GM18526 (cell line): ENCODE data around the gene MFSD2B.

Experiments used
- POLR2A ChIP-seq: IDR thresholded peaks from 3 replicates; pipeline ENCODE4 v1.6.1; 2011; ENCODE audit not compliant: insufficient read length; ENCODE audit errors: extremely low read depth

The MFSD2B gene

DNA sequence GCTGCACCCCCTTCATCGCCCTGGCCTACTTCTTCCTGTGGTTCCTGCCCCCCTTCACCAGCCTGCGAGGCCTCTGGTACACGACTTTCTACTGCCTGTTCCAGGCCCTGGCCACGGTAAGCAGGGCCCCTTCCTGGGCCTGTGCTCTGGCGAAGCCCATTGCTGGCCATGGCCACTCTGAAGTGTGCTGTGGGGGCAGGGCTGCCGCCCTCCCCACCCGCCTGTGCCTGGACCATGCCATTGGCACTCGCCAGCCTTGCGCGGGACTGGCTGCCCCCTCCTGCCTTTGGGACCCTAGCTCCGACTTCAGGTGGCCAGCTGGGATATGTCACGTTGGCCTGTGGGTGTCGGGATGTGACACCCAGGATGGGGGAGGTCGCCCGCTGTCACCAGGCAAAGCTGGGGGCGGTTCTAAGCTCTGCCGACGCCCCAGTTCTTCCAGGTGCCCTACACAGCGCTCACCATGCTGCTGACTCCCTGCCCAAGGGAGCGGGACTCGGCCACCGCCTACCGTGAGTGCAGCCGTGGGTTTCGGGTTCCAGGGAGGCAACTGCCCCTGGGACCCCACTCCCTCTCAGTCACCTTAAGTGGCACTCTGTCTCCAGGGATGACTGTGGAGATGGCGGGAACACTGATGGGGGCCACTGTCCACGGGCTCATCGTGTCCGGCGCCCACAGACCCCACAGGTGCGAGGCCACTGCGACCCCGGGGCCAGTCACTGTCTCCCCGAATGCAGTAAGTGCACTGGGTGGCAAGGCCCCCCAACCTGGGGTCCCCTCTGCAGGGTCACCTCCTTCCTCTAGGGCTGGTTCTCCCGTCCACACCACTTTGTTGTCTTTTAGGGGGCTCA lies 7.2 kb downstream of the MFSD2B start:
- no peak for TF ChIP-seq POLR2A

DNA sequence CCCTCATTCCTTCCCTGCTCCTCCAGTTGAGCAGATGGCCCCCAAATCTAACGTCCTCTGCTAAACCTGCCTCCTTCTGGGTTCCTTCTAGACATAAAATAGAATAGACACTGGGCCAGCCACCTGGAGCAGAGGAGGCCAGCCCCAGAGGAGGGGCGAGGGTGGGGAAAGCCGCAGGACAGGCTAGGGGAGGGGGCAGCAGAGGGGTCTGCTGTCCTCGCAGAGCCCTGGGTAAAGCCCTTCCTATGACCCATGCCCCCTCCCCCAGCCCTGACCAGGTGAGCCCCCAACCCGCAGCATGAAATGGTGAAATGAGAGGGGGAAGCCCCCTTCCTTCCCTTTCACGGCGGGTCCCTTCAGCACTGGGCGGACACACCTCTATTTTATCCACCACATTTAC lies 7.8 kb downstream of the MFSD2B start:
- TF ChIP-seq POLR2A = no peak

DNA sequence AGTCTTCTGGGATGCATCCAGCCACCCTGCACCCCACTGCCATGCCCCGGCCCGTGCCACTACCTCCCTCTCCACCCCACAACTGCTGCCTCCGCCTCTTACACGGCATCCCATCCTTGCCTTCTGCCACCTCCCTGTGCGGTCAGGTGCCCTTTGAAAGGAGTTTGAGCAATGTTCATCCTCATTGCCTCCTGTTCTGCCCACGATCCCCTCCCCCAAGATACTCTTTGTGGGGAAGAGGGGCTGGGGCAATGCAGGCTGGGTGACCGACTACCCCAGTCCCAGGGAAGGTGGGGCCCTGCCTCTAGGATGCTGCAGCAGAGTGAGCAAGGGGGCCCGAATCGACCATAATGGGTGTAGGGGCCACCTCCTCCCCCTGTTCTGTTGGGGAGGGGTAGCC lies 8.4 kb downstream of the MFSD2B start:
- TF ChIP-seq POLR2A = no peak

DNA sequence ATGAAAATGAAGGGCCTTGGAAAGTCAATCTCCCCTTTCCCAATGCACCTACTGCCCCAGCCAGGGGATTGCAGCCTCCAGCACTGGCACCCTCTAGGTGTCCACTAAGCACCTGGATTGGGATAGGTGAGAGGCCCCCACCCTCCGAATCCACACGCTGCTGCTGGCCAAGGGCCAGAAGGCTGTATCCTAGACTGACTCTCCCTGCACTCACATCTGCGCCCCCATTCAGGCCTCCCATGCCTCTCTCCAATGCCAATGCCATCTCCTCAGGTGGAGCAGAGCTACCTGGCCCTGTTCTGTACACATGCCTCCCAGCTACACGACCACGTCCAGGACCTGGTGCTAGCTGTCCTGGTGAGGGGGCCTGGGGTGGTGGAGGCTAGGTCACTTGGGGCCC lies 9.8 kb downstream of the MFSD2B start:
- no peak for TF ChIP-seq POLR2A

DNA sequence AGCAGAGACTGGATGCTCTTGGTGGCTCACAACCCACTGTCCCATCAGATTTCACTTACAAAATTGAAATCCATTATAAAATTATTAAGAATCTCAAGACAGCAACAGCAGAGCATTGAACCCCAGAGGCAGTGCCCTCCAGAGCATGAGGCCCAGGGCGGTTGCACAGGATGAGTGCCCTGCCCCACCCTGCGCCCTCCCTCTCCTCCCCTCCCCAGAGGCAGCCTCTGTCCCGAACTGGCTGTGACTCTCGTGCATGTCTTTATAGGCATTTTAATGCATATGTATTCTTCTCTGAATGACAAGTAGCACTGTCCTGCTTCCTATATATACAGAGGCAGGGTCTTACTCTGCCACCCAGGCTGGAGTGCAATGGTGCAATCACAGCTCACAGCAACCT lies 10.4 kb downstream of the MFSD2B start:
- no peak for TF ChIP-seq POLR2A

DNA sequence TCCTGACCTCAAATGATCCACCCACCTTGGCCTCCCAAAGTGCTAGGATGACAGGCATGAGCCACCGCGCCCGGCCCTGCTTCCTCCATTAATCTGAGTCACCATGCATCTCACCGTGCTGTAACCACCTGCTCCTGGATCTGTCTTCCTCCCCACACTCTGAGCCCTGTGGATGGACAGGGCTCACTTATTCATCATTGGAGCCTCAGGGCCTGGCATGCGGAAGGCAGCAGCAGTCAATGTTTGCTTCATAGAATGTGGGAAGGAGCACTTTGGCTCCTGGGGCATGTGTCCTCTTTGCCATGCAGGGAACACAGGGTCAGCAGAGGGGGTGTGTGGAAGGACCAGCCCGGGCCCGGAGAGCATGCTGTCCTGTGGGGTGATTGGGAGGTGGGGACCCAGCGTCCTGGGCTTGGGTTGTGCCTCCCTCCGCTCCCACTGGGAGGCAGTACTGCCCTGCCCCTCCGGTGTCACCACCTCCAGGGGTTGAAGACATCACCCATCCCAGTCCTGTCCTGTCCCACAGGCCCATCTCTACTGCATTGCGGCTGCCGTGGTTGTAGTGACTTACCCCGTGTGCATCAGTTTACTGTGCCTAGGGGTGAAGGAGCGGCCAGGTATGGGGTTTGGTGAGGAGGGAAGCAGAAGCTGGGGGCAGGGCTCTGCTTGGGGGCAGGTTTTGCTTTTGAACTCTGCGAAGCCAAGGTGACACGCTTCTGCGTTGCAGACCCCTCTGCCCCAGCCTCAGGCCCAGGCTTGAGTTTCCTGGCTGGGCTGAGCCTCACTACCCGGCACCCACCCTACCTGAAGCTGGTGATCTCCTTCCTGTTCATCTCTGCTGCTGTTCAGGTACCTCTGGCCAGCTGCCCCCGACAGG lies 11.5 kb downstream of the MFSD2B start:
- TF ChIP-seq POLR2A = no peak

DNA sequence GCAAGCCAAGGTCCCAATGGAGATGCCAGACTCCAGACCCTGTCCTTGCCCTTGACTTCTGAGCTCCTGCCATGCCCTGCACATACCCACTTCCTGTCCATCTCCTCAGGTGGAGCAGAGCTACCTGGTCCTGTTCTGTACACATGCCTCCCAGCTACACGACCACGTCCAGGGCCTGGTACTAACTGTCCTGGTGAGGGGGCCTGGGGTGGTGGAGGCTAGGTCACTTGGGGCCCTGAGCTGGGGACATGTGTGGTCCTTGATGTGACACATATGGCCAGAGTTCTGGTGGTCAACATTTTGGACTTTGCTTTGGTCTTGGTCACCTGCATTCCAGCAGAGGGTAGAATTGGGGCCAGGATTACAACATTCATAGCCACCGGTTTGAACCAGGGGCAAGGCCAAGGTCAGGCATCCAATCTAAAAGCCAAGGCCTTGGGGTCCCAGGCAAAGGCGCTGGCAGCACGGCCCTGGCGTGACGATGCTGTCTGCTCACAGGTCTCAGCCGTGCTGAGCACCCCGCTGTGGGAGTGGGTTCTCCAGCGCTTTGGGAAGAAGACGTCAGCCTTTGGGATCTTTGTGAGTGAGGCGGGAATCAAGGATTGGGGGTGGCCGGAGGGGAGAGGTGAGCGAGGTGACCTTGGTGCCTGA lies 12.6 kb downstream of the MFSD2B start:
- no peak for TF ChIP-seq POLR2A

DNA sequence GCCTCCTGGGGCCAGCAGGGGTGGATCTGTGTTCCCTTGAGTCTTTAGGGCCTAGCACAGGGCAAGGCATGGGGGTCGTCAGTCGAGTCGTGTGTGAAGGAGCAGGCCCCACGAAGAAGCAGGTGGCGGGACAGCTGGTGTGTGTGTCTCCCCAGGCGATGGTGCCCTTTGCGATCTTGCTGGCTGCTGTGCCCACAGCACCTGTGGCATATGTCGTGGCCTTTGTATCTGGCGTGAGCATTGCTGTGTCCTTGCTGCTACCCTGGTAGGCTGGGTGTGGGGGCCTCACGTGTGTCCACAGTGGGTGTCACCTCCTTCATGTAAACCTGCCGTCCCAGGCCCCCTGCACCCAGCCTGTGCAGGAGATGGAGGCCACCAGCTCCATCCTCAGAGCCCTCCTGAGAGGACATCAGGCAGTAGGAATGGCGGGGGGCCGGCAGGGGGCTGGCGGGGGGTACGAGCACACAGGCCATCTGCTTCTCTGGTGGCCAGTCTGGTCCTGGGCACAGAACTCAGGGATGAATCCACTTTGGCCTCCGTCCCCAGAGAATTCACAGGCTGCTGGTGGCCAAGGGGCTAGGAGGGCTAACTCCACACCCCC lies 13.2 kb downstream of the MFSD2B start:
- TF ChIP-seq POLR2A = no peak

DNA sequence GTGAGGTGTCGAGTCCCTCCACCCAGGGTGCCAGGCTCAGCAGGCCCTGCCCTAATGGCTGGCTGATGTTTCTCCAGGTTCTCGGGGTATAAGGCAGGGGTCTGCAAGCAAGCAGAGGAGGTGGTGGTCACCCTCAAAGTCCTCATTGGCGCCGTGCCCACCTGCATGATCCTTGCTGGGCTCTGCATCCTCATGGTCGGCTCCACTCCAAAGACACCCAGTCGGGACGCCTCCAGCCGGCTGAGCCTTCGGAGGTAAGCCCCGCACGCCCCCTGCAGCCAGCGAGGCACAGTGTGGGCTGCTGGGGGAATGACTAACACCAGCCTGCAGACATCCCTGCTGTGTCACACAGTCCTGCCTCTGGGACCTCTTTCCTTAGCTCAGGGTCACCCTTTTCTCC lies 14.1 kb downstream of the MFSD2B start:
- no peak for TF ChIP-seq POLR2A

DNA sequence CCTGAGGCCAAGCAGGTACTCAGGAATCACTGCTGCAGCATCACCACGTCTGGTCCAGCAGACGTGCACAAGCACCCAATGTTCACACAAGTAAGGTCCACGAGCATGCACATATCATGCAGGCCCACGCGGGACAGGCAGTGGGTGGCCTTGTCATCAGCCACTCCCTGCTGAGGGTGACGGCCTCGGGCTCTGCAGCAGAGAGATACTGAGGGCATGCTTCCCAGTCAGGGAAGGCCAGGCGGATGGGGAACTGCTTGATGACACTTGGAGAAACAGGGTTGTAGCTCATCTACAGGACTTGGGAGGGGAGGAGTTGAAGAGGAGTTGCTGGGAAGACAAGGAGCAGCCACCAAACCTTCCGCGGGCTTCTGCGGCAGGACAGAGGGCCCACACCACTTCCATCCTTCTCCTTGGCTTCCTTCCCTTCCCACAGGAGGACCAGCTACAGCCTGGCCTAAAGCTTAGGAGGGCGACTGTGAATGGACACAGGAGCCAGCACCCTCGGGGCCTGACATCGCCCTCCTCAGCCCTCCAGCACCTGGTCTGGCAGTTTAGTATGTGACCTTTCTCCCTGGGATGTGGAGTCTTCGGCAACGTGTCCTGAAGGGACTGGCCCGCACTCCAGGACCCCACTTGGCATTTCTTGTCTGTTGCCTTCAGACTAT lies 15.2 kb downstream of the MFSD2B start:
- no peak for TF ChIP-seq POLR2A

DNA sequence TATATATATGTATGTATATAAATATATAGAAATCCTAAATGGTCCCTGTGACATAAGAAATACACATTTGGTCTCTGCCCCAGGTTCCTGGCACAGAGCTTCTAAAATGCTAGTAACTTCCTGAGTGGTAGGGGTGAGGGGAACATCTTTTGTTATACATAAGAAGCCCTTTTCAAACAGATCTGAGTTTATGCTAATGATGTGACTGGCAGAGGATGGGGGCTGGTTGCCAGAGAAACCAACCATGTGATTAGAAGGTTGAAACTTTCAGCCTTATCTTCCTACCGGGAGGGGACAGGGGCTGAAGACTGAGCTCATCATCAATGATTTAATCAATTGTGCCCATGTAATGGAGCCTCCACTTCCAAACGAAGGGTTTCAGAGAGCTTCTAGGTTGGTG lies 16.3 kb downstream of the MFSD2B start:
- TF ChIP-seq POLR2A = no peak

DNA sequence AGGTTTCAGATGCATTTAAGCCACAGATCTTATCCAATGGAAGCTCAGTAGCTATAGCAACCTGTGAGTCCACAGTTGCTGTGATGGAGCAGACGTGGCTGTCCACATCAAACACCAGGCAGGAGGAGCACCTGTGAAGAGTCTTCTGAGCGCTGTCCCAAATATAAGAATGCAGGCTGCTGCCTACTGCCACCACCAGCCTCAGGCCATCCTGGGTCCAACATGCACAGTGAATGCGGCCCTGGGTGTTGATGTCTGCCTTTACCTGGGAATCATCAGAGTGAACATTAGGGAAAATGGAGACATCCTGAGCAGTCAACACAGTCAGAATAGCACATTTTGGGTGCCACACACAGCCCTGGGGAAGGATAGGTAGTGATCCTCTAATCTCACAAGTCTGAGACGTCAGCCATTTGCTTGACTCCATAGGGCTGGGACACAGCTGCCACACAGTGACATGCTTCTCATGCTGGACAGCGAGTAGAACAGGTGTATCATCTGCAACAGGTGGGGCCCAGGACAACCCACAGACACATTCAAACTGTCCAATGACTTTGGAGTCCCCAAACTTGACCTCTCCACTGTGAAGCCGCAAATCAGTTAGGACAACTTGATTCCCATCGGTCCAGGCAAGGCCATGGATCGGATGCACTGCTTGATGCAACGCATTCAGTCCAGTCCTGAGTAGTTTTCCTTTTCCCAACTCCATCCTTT lies 29.1 kb downstream of the MFSD2B start:
- TF ChIP-seq POLR2A = no peak

DNA sequence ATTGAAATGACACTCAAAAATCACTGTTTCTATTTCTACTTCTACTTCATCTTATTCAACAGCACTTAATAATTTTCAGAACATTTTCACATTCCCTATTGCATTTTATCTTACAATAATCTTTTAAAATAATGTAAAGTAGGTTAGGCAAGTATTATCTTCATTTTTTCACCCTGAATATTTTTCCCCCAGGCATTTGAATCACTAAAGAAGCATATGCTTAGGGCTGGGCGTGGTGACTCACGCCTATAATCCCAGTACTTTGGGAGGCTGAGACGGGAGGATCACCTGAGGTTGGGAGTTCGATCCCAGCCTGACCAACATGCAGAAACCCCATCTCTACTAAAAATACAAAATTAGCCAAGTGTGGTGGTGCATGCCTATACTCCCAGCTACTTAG lies 30.6 kb downstream of the MFSD2B start:
- no peak for TF ChIP-seq POLR2A
